HepG2 (cell line): ENCODE results near the gene GAL3ST3. TPM values are rescaled to one million over a fixed set of nuclear protein-coding genes. Genes with fewer than 3 reads are reported as not detected.

Experiments
- CENPX ChIP-seq: sonication (generic); formaldehyde crosslinking; IDR thresholded peaks from 2 replicates; pipeline ENCODE4 v1.9.0; 2021; ENCODE audit warnings: mild to moderate bottlenecking, missing genetic modification reagents, moderate library complexity
- IKZF4 ChIP-seq: sonication (generic); formaldehyde crosslinking; IDR thresholded peaks from 2 replicates; pipeline ENCODE4 v1.5.1; 2020; ENCODE audit warnings: borderline replicate concordance, mild to moderate bottlenecking, low read depth, missing genetic modification reagents; ENCODE audit errors: not compliant biosample characterization
- MED1 ChIP-seq: sonication (generic); formaldehyde crosslinking; IDR thresholded peaks from 2 replicates; pipeline ENCODE4 v1.4.0; 2020; ENCODE audit warnings: missing genetic modification reagents
- MTA3 ChIP-seq: sonication (generic); formaldehyde crosslinking; IDR thresholded peaks from 2 replicates; pipeline ENCODE4 v1.4.0; 2020; ENCODE audit warnings: missing genetic modification reagents
- NFE2L1 ChIP-seq: sonication (generic); formaldehyde crosslinking; IDR thresholded peaks from 2 replicates; pipeline ENCODE4 v1.4.0; 2020; ENCODE audit warnings: missing genetic modification reagents, mild to moderate bottlenecking, borderline replicate concordance
- PAX8 ChIP-seq: sonication (generic); formaldehyde crosslinking; IDR thresholded peaks from 2 replicates; pipeline ENCODE4 v1.8.0; 2022; ENCODE audit warnings: mild to moderate bottlenecking, missing genetic modification reagents, borderline replicate concordance
- PHF8 ChIP-seq: sonication (generic); formaldehyde crosslinking; IDR thresholded peaks from 2 replicates; pipeline ENCODE4 v1.5.0; 2020; ENCODE audit warnings: missing genetic modification reagents
- TBX2 ChIP-seq: sonication (generic); formaldehyde crosslinking; IDR thresholded peaks from 2 replicates; pipeline ENCODE4 v1.5.0; 2020; ENCODE audit warnings: missing genetic modification reagents, mild to moderate bottlenecking, borderline replicate concordance
- ZNF354B ChIP-seq: sonication (generic); formaldehyde crosslinking; IDR thresholded peaks from 2 replicates; pipeline ENCODE4 v1.8.0; 2022; ENCODE audit warnings: mild to moderate bottlenecking, missing genetic modification reagents
- ZNF550 ChIP-seq: sonication (generic); formaldehyde crosslinking; IDR thresholded peaks from 2 replicates; pipeline ENCODE4 v1.4.0; 2020; ENCODE audit warnings: mild to moderate bottlenecking, missing genetic modification reagents, borderline replicate concordance
- ZNF562 ChIP-seq: sonication (generic); formaldehyde crosslinking; IDR thresholded peaks from 2 replicates; pipeline ENCODE4 v1.8.0; 2022; ENCODE audit warnings: missing genetic modification reagents, borderline replicate concordance
- ZNF747 ChIP-seq: sonication (generic); formaldehyde crosslinking; IDR thresholded peaks from 2 replicates; pipeline ENCODE4 v1.8.1; 2023; ENCODE audit warnings: missing genetic modification reagents, mild to moderate bottlenecking, borderline replicate concordance
- ZNF761 ChIP-seq: sonication (generic); formaldehyde crosslinking; conservative IDR thresholded peaks from 2 replicates; pipeline ENCODE4 v1.4.0; 2020; ENCODE audit warnings: mild to moderate bottlenecking, missing genetic modification reagents
- polyA plus RNA-seq, 8 experiments: library from polyadenylated mRNA; depleted of rRNA in 3 of 8; stranded (reverse) in 7 of 8; unstranded in 1 of 8; fragments of >200 nt; fragmentation: Illumina TruSeq in 4 of 8; extraction: Trizol in 4 of 8; gene quantifications; 2 replicates each; pipeline versions ENCODE4 v1.2.1 to v1.2.3, GENCODE V29; 2011 to 2016; ENCODE audit warnings: low read depth in 4 of 8, missing spikeins in 1 of 8, mixed read lengths in 1 of 8; ENCODE audit not compliant: insufficient read depth in 1 of 8
- total RNA-seq, 5 experiments: library from RNA; depleted of rRNA; stranded (reverse); fragments of >200 nt; fragmentation: Illumina TruSeq; extraction: Trizol; gene quantifications; 2 replicates each; pipeline ENCODE4 v1.2.3, GENCODE V29; 2016; ENCODE audit warnings: low read depth in 1 of 5
- TF ChIP-seq, protein P1 (sequence below): sonication (generic); formaldehyde crosslinking; IDR thresholded peaks from 2 replicates; pipeline ENCODE4 v1.4.0; 2020; ENCODE audit warnings: missing genetic modification reagents, borderline replicate concordance
- TF ChIP-seq, protein P2 (sequence below): sonication (generic); formaldehyde crosslinking; conservative IDR thresholded peaks from 2 replicates; pipeline ENCODE4 v1.4.0; 2020; ENCODE audit warnings: missing genetic modification reagents
- TF ChIP-seq, protein P3 (sequence below): sonication (generic); formaldehyde crosslinking; IDR thresholded peaks from 2 replicates; pipeline ENCODE4 v1.4.0; 2020; ENCODE audit warnings: missing genetic modification reagents
- TF ChIP-seq, protein P4 (sequence below): sonication (generic); formaldehyde crosslinking; IDR thresholded peaks from 2 replicates; pipeline ENCODE4 v1.4.0; 2020; ENCODE audit warnings: mild to moderate bottlenecking, missing genetic modification reagents

GAL3ST3 gene
- total and polyA plus RNA-seq, 2 of the 13 experiments (the other 11 are each of a cell fraction or from before 2014, with no cell fraction given): not detected

DNA sequence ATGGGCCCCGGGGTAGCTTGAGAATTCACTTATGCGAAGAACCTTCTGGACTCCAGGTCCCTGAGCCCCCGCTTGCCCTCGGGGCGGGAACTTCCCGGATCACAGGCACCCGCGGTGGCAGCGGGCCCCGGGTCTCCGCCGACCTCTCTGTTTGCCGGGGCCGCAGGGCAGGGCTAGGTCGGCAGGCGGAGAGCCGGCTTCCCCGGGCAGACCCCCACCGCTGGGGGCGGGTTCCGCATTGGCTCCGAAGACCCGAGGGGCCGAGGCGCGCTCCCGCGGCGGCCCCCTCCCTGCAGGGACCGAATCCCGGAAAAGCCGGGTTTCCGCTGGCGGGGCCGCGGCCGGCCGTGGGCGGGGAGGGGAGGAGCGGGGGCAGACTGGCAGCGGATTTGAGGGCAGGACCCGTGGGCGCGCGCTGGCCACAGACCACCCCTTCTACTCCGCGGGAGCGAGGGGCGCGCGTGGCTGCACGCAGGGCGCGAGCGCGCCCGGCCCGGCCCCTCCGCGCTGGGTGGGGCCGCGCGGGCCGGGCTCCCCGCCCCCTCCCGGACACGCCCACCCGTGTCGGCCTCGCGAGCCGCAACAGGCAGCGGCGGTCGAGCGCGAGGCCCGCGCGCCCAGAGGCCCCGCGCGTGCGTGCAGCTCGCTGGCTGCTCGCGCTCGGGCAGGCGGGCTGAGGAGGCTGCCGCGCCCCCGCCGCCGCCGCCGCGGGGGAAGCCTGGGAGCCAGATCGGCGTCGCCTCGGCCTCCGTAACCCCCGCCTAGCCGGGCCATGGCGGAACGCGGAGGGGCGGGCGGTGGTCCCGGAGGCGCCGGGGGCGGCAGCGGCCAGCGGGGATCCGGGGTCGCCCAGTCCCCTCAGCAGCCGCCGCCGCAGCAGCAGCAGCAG lies 21.0 kb upstream of the GAL3ST3 start, which contains the start of gene PACS1 (continued):
- TF ChIP-seq, protein P1, sequence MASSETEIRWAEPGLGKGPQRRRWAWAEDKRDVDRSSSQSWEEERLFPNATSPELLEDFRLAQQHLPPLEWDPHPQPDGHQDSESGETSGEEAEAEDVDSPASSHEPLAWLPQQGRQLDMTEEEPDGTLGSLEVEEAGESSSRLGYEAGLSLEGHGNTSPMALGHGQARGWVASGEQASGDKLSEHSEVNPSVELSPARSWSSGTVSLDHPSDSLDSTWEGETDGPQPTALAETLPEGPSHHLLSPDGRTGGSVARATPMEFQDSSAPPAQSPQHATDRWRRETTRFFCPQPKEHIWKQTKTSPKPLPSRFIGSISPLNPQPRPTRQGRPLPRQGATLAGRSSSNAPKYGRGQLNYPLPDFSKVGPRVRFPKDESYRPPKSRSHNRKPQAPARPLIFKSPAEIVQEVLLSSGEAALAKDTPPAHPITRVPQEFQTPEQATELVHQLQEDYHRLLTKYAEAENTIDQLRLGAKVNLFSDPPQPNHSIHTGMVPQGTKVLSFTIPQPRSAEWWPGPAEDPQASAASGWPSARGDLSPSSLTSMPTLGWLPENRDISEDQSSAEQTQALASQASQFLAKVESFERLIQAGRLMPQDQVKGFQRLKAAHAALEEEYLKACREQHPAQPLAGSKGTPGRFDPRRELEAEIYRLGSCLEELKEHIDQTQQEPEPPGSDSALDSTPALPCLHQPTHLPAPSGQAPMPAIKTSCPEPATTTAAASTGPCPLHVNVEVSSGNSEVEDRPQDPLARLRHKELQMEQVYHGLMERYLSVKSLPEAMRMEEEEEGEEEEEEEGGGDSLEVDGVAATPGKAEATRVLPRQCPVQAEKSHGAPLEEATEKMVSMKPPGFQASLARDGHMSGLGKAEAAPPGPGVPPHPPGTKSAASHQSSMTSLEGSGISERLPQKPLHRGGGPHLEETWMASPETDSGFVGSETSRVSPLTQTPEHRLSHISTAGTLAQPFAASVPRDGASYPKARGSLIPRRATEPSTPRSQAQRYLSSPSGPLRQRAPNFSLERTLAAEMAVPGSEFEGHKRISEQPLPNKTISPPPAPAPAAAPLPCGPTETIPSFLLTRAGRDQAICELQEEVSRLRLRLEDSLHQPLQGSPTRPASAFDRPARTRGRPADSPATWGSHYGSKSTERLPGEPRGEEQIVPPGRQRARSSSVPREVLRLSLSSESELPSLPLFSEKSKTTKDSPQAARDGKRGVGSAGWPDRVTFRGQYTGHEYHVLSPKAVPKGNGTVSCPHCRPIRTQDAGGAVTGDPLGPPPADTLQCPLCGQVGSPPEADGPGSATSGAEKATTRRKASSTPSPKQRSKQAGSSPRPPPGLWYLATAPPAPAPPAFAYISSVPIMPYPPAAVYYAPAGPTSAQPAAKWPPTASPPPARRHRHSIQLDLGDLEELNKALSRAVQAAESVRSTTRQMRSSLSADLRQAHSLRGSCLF (CRISPR knock-in tag): no peak
- TF ChIP-seq ZNF562 (CRISPR knock-in tag) (no peak), IKZF4 (CRISPR knock-in tag) (no peak), TBX2 (CRISPR knock-in tag) (no peak; the same call in 1 of the 2 replicates), CENPX (CRISPR knock-in tag) (no peak), NFE2L1 (CRISPR knock-in tag) (no peak), ZNF761 (CRISPR knock-in tag) (no peak), ZNF550 (no peak), ZNF354B (CRISPR knock-in tag) (no peak), MTA3 (CRISPR knock-in tag) (no peak), PHF8 (CRISPR knock-in tag) (no peak; the same call in 1 of the 2 replicates), MED1 (CRISPR knock-in tag) (no peak), PAX8 (CRISPR knock-in tag) (no peak), ZNF747 (no peak)
- TF ChIP-seq, protein P2, sequence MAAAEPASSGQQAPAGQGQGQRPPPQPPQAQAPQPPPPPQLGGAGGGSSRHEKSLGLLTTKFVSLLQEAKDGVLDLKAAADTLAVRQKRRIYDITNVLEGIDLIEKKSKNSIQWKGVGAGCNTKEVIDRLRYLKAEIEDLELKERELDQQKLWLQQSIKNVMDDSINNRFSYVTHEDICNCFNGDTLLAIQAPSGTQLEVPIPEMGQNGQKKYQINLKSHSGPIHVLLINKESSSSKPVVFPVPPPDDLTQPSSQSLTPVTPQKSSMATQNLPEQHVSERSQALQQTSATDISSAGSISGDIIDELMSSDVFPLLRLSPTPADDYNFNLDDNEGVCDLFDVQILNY (CRISPR knock-in tag): no peak
- TF ChIP-seq, protein P3, sequence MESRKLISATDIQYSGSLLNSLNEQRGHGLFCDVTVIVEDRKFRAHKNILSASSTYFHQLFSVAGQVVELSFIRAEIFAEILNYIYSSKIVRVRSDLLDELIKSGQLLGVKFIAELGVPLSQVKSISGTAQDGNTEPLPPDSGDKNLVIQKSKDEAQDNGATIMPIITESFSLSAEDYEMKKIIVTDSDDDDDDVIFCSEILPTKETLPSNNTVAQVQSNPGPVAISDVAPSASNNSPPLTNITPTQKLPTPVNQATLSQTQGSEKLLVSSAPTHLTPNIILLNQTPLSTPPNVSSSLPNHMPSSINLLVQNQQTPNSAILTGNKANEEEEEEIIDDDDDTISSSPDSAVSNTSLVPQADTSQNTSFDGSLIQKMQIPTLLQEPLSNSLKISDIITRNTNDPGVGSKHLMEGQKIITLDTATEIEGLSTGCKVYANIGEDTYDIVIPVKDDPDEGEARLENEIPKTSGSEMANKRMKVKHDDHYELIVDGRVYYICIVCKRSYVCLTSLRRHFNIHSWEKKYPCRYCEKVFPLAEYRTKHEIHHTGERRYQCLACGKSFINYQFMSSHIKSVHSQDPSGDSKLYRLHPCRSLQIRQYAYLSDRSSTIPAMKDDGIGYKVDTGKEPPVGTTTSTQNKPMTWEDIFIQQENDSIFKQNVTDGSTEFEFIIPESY (CRISPR knock-in tag): peak; percentile 68; the same call in 1 of the 2 replicates
- TF ChIP-seq, protein P4, sequence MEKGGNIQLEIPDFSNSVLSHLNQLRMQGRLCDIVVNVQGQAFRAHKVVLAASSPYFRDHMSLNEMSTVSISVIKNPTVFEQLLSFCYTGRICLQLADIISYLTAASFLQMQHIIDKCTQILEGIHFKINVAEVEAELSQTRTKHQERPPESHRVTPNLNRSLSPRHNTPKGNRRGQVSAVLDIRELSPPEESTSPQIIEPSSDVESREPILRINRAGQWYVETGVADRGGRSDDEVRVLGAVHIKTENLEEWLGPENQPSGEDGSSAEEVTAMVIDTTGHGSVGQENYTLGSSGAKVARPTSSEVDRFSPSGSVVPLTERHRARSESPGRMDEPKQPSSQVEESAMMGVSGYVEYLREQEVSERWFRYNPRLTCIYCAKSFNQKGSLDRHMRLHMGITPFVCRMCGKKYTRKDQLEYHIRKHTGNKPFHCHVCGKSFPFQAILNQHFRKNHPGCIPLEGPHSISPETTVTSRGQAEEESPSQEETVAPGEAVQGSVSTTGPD (CRISPR knock-in tag): no peak
